ENCODE measurements around the gene IGSF11.
"Not testable (repeated sequence)": the region's sequence is repeated elsewhere in the genome, so short reads cannot be mapped to it uniquely, and the experiment has no call there.

IGSF11 gene

DNA sequence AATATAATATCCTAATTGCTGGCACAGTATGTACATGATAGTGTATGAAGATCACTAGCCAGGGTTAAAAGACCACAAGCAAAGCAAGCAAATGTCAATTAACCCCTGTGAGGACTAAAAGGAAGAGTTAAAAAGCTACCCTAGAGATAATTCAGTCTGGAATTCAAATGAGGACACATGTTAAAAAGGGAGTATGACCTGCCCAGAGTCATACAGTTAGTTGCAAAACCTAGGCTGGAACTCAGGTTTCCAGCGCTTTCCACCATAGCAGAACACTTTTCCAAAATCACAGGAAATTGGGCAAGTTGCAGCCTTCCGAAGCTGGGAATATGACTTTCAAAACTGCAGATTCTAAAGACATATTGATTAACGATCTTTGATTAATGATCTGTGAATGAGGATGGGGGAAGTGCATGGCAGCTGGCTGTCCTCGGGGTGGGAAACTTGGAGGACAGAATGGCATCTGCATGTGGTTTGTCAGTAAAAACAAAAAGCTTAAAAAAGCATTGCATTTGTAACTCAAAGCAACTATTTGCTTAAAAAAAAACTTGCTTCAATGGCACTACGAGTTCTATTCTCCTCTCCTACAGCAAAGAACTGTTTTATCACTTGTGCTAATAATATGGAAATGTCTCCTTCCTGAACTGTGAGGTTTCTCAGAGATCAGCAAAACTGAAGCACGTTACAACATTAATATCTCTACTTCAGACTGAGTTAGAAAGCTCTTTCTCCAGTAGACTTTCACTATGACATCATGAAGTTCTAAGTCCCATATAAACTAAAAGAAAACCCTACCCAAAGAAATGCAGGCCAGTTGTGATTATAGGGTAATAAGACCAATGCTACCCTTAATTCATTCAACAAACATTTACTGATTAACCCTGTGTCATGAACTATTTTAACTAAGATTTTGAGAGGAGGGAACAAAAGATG lies 46.2 kb downstream of the IGSF11 start:
- DNase-seq: no peak

DNA sequence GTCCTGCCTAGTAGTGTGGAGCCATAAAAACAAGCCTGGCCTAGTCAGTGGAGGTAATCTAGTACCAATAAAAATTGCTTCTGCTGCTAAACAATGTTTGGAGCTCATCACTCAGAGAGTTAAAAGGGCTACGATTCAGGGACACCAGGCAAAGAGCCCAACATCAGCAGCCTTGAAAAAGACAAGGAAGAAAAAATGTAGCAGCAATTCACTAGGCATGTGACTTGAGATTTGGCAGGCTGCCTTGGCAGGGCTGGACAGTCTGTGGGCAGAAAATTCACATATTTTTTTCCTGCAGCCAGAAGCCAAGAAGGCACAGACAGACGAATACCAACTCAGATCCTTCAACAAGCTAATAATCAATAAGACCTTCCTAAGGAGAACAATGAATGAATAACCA lies 47.2 kb downstream of the IGSF11 start:
- DNase-seq: no peak

GRCh38 chr3:118986734-118987133 lies 47.9 kb downstream of the IGSF11 start:
- no peak for DNase-seq

- no peak for DNase-seq
Observed at GRCh38 chr3:118984699-118985098, 49.9 kb downstream of the IGSF11 start.

DNA sequence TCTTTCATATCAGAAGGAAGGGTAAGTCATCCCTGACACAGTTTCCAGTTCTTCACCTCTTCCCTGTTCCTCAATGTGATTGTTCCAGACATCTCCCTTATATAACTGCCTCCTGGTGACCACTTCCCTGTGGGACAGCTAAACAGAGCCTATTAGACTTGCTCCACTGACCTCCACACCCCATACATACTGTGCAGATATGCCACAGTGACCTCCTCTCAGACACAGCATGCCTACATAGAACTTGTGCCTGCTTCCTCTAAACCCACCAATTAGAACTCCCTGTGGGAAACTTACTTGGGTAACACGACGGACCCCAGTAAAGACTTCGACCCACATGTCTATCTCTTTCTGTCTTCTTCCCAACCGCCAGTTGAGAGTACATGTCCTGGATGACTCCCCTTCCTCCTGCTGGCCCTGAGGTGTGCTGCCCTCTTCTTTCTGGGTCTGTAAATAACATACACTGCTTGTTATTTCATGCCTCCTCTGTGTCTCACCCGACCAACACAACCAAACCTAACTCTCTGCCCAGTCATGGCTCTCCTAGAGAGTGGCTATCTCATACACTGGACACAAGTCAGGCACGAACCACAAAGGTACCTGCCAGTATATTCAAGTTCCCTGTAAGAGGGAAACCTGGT lies 53.0 kb downstream of the IGSF11 start:
- DNase-seq: no peak

DNA sequence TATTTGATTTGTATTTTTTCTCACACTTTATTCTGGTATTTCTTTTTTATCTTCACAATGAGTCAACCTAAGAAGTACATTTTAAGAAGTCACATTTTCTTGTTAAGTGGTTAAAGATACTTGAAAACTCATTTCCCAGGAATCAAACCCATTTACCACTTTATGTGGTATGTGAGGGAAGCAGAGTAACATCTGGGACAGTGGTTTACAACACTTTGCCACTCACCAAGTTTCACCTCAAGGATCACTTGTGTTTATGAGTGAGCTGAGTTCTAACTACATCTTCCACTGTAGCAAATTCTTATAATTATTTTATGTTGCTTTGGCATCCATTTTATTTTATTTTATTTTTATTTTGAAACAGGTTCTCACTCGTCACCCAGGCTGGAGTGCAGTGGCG lies 53.8 kb downstream of the IGSF11 start:
- no peak for DNase-seq

GRCh38 chr3:118978393-118978758 lies 56.3 kb downstream of the IGSF11 start:
- DNase-seq: no peak

DNA sequence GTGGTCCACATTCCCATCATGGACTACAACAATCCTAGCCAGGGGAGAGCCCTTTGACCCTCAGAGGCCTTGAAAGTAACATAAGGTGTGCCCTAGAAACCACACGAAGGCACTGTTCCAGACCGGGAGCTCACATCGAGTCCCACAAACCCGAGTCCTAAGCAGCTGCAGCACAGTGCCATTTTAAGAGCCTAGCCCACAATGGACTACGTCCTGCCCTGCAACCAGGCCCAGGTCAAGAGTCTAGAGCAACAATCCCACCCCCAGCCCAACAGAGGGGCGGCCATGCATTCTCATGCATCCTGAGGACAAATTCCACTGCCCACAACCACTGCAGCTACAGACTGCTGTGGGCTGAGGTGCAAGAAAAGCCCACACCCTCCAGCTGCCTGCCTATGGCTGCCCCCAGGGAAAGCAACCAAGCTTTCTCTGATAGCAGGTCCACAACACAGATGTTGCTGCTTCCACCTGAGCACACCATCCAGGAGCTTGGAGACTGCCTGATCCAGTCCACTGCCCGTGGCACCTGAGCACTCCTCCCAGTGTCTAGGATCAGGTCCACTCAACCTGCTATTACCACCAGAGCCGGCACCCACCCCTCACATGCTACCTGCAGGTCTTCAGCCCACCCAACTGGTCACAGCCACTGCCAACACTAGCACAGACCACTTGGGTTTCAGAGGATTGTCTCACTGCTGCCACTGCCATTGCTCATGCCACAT lies 56.8 kb downstream of the IGSF11 start:
- no peak for DNase-seq

- no peak for DNase-seq
Observed at GRCh38 chr3:118977118-118977517, 57.5 kb downstream of the IGSF11 start.

- not testable (repeated sequence) for DNase-seq
Observed at GRCh38 chr3:118975476-118975875, 59.2 kb downstream of the IGSF11 start.

DNA sequence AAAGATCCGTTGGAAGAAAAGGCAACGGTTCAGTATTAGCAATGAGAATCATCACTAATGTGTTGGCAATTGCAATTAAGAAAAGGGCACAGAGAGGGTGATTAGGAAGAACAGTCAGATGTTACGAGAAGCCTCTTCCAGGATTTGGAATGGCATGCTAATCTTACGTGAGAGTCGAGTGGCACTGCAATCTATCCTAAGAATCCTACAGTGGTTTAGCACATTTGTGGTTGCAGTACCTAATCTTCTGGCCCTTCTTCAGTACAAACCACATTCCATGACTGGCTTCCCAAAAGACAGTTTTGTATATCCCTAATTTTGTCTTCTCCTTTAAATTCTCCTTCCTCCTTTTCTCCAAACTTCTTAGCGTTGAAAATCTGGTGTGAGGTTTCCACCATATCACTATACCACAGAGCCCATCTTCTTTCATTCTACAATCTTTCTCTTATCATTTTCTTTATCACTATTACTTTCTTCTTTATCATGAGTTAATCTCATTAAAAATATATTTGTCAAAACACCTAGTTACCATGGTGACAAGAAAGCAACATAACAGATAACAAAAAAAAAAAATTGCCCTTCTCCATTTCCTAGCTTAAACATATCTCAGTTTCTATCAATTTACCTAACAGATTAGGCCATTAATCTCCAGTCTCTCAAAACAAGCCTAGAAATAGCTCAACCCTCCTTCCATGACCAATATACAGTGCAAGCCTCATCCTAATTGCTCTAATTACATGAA lies 60.1 kb downstream of the IGSF11 start:
- DNase-seq: no peak

GRCh38 chr3:118973050-118973449 lies 61.6 kb downstream of the IGSF11 start:
- DNase-seq: no peak

DNA sequence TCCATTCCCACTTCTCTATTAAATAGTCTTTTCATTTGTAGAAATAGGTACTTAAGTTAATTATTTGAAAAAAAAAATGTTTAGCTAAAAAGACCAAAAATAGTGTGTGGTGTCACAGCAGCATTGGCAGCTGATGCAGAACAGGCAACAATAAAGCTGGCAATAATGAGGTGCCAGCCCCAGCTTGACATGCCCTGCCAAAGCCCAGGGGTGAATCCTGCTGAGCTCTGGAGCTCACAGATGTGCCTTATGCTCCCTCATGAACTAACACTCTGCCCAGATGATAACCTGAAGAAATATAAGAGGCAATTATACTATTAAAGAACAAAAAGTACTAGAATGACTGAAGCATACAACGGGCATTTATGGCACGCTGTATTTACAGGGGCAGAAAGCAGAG lies 63.8 kb downstream of the IGSF11 start:
- no peak for DNase-seq

DNA sequence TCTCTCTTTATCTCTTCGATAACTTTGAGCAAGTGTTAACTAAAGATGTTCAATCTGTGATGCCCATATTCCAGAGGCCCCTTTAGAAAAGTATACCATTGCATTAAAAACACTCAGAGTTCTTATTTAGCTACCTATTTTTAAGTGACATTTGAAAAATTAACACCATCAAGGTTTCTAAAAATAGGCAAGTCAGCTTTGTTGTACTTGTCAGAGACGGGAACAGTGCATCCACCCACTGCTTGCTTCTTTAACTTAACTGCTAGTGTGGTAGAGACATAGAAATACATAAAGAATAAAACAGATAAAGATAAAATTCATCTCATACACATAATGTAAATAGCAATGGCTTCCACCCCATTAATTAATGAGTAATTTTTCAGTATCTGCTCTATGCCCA lies 66.0 kb downstream of the IGSF11 start:
- DNase-seq: no peak

DNA sequence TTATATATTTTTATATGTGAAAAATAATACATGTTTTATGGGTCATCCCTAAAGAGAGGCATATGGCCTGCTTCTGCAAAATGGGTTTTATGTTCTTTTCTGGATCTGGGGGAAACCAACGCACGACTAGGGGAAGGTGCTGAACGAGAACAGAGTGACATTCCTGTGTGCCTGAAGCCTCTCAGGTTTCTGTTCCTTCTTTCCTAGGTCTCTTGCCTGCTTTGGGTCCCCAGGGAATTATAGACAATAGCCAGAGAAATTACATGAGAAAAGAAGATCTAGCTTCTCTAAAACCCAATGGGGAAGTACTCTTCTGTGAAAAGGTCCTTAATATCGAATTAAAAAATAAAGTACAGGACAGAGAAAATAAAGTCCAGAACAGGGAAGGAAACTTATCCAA lies 66.5 kb downstream of the IGSF11 start:
- no peak for DNase-seq

DNA sequence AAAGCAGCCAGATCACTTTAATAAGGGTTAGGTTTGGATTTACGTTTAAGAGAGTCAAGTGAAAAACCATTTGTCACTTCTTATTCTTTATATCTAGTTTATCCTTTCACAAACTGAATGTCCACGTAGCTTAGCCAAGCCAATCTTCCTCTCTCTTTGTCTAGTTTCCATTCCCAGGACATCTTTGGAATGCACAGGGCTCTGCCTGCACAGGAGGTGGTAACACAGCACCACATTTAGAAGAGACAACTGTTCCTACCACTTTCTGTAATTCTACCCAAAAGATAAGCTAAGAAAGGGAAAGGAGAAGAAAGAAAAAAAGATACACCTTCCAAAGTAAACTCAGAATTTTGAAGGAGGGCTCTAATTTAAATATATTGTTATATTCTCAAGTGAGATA lies 67.9 kb downstream of the IGSF11 start:
- no peak for DNase-seq

GRCh38 chr3:118963711-118964110 lies 70.9 kb downstream of the IGSF11 start:
- DNase-seq: no peak

GRCh38 chr3:118960876-118961450 lies 73.7 kb downstream of the IGSF11 start:
- DNase-seq: no peak

DNA sequence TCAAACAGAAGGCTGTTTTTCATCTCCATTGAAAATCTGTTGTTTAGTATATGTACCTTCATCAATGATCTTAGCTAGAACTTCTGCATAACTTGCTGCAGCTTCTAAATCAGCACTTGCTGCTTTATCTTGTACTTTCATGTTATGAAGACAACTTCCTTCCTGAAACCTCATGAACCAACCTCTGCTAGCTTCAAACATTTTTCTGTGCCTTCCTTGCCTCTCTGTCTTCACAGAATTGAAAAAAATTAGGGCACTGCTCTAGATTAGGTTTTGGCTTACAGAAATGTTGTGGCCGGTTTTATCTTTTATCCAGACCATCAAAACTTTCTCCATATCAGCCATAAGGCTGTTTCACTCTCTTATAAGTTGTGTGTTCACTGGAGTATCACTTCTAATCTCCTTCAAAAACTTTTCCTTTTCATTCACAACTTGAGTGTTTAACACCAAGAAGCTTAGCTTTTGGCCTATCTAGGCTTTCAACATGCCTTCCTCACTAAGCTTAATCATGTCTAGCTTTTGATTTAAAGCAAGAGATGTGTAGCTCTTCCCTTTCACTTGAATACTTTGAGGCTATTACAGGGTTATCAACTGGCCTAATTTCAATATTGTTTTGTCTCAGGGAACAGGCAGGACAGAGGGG lies 78.6 kb downstream of the IGSF11 start:
- DNase-seq: no peak

DNA sequence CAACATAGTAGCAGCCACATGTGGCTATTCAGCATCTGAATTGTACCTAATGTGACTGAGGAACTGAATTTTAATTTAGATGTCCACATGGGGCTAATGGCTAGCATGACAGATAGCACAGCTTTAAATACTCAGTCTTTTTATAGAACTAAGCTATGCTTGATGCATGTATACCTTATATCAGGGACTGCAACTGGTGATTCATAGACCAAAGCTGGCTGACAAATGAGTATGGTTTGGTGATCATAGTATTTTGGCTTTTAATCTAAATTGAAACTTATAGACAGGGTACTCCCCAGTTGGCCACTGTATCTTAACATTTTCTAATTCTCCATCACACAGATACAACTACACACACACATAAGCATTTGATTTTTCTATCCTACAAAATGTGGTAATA lies 83.6 kb downstream of the IGSF11 start:
- no peak for DNase-seq

DNA sequence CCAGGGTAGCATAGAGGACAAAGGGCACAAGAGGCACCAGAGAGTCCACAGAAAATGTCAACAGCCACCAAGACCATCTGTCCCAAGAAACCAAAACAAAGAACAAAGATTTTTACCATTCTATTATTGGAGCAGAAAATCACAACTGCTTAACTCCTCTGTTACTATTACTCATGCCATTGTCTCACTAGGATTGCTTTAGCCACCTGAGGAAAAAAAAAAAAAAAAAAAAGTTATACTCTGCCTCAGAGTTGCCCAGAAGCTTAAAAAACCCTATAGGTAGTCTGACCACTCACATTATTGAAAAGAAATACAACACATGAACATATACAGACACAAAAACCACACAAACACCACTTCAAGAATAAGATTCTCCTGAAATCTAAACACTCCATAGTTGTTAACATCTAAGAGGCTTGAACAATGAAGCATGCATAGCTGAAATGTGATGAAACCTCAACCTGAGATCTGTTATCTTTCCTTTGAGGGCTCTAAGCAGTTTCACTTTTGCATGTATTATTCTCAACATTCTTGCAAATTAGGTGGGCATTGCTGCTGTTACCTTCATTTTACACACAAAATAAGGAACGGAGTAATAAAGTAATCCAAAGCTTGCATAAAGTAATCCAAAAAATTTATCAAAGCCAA lies 85.4 kb downstream of the IGSF11 start:
- no peak for DNase-seq

DNA sequence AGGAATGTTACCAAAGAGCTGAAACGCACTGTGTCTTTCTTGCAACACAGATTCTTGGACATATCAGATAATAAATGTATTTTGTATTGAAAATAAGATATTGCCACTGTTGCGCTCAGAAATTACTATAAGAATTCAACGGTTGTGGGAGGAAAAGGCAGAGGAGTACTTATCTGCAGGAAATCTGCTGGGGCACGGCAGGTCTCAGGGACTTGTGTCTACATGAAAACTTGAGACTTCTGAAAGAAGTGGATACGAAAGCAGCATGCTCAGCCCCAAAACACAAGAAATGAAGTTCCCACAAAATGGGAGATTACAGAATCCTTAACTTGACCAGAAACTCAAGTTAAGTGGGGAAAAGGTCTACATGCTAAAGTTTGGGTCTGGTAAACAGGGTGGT lies 86.5 kb downstream of the IGSF11 start:
- no peak for DNase-seq

Data from T1000 (cell line).